GM12892 (cell line): Measurements from ENCODE around the gene PKN2.

ENCODE experiments used
- DNase-seq: peaks from one replicate; pipeline ENCODE4 v3.0.0; 2011; ENCODE audit not compliant: insufficient read length
- FAIRE-seq: peaks from 2 replicates; lab custom pipeline; 2011; peaks lifted over from hg19 to GRCh38; lab: Jason Lieb, UNC
- POLR2A ChIP-seq: IDR thresholded peaks from 2 replicates; pipeline ENCODE4 v1.6.1; 2011; ENCODE audit warnings: low read depth, low read length, control low read depth
- POLR2AphosphoS5 ChIP-seq: IDR thresholded peaks from 2 replicates; pipeline ENCODE4 v1.6.1; 2011; ENCODE audit warnings: low read depth, low read length, control low read depth
- TAF1 ChIP-seq: IDR thresholded peaks from 2 replicates; pipeline ENCODE4 v1.6.1; 2011; ENCODE audit warnings: low read depth, mild to moderate bottlenecking, control low read depth, low read length, borderline replicate concordance

Gene PKN2

DNA sequence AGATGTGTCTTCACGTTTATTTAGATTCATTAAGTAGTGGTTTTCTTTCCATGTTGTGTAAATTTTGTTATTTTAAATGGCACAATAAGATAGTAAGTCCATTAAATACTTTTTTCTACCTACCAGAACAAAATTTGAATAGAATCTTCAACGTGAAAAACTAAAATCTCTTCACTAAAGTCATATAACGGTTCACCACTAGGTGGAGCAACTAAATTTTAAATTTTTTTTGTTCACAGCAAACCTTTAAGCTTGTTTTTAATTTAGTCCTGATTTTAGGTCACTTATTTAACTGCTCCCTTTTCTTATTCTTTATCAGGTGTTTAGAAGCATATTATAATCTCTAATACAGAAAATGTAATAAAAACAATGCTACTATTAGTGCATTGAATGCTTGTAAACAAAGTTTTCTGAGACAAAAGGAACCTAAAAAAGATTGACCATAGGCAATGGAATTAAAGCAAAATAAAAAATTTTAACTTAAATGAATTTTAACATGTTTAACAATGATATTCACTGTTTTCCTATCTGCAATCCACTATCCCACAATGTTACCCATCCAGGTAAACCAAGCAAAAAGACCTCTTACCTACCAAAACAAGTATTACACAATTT, 28.3 kb upstream of the PKN2 start:
- TF ChIP-seq TAF1 (no peak), POLR2A (no peak), POLR2AphosphoS5 (no peak)
- no peak for FAIRE-seq
- no peak for DNase-seq

DNA sequence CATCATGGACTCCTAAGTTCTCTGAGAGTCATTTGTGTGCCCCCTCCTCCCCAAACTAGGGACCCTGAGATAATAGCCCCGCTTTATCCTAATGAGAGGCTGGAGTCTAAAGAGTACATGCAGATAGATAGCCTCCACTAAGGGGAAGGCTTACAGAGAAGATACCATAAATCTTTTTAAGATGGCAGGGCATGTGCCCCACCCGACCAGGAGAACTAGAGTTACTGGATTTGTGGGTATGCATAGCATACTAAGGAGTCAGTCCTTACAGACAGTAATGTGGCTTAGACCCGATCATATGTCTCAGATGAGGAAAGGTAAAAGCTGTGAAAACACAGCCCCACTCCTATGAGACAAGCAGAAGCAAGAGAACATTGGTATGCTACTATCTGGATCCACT, 25.7 kb upstream of the PKN2 start:
- DNase-seq (no peak), FAIRE-seq (no peak)
- TF ChIP-seq POLR2AphosphoS5 = no peak
- no peak for TF ChIP-seq TAF1
- no peak for TF ChIP-seq POLR2A

DNA sequence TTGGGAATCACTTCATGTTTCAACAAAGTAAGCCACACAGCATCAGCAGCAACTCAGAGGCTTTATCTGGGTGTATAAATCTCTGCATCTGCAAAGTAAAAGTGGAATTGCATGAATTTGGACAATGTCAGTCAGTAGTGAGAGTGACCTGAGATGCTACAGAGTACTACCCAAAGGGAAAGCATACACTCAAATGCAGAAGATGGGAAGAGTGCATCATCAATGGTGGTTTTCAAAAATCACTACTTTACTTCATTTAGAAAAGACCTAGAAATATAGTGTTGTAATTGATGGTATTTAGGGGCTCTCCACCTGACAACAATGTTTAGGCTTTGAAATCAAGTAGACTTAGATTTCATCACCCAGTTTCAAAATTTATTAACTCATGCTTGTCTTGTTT, 24.5 kb upstream of the PKN2 start:
- TF ChIP-seq POLR2AphosphoS5 (no peak), POLR2A (no peak), TAF1 (no peak)
- DNase-seq (no peak), FAIRE-seq (no peak)

DNA sequence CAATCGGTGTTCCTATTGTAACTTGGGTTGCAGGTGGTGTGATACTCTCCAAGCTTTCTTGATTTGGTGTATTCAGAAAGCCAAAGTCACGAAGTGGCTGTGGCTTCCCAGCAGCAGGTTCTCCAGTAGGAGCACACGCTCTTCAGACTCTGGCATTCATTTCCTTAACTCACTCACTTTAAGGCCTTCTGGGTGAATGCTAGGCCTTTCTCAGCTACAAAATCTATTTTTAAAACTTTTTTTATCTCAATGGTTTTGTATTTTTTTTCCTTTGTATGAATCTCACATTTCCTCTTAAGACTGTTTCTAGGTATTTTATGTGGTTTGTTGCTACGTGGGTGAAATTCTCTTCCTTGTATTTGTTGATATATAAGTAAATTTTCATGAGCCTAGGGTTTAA, 22.9 kb upstream of the PKN2 start:
- no peak for TF ChIP-seq POLR2AphosphoS5
- TF ChIP-seq POLR2A = no peak
- no peak for TF ChIP-seq TAF1
- no peak for FAIRE-seq
- DNase-seq = no peak

DNA sequence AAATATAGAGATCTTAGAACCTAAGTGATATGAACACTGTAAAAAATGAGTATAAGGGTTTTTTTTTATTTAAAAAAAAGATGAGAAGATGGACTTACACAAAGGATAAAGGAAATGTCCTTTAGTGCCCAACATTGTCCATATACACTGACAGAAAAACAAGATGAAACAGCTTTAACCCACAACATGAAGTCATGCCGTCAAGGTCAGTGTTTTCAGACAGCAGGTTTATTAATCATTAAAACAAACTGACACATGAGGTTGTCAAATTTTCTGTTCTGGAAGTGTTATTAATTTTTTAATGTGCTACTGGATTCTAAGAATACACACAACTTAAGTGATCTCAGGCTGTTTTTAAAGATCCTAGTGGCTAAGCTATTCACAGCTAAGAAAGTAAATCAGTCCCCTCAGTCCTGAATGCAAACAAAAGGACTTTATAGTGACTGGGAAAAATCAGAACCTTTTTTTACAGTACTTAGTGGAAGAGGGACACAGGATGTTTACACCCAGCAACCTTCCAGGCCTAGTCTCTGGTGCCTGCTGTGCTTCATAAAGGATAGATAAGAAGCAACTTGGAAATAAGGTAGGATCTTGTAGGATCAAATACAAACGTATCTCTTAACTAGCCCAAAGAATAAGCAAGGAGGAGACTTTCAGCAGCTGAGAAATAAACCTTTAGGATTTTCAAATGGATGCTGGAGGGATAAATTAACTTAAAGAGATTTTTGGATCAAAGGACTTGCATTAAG, 21.9 kb upstream of the PKN2 start:
- TF ChIP-seq POLR2AphosphoS5 (no peak), POLR2A (no peak), TAF1 (no peak)
- FAIRE-seq (no peak), DNase-seq (no peak)

DNA sequence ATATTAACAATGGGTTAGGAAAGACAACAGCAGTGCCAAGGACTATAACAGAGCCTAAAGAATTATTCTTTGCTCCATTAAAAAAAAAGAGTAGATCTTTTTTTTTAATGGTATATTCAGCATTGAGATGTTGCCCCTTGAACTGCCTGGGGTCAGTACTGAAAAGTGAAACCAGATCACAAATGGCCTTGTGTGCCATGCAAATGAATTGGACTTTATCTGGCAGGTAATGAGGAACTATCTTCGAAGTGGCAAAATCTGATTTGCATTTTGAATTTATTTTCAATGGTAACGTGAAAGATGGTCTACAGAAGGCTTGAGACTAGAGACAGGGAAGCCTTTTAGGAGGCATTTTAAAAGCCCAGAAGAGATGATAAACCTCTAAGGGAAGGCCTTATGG, 21.4 kb upstream of the PKN2 start:
- FAIRE-seq = no peak
- DNase-seq = no peak
- TF ChIP-seq POLR2AphosphoS5 = no peak
- no peak for TF ChIP-seq TAF1
- no peak for TF ChIP-seq POLR2A

DNA sequence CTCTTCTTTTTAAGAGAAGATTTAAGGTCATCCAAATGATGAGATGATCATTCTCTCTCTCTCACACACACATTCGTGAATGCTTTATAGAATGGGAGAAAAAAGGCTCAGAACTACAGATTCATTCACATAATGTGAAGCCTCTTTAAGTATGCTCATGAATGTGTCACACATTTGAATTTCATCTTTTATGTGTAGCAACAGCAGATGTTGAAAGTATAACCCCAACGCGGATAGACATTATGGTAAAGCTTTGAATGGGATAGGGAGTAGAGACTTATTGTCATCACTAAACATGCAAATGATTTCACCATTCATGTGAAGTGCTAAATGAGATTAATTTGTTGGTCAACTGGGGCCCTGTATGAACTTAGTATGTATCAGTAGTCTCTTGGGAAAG, 15.7 kb upstream of the PKN2 start:
- FAIRE-seq (peak; percentile 17), DNase-seq (no peak)
- no peak for TF ChIP-seq POLR2A

DNA sequence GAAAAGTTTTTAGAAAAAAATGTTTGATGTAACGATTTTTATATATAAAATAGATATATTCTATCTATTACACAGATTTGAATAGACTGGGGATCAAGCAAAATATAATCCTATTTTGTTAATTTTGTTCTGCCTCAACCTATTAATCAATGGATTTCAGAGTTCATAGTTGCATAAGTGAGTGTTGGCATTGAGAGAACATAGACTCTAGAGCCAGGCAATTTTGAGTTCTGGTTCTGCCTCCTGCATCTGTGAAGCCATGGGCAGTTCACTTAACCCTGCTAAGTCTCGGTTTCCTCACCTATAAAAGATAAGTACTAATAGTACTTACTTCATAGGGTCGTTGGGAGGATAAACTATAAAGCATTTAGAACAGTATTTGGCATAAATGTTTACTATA, 13.6 kb upstream of the PKN2 start:
- TF ChIP-seq TAF1 (no peak), POLR2A (no peak), POLR2AphosphoS5 (no peak)
- FAIRE-seq (no peak), DNase-seq (no peak)

DNA sequence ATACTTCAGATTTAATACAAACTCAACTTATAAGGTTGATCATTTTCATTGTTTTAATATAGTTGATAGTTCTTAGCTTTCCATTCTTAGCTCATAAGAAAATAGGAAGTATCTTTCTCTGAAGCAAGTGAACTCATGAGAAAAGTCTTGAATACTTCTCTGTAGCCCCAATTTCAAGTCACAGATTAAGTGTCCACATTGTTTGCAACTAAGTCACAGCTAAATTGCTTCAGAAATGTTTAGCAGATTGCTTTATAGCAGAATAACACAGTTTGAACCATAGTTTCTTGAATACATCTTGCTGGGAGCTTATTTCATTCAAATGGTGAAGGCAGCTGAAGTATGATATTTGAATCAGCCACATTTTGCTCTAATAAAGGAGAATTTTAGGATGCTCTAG, 10.6 kb upstream of the PKN2 start:
- FAIRE-seq (no peak), DNase-seq (no peak)
- TF ChIP-seq POLR2A (no peak), POLR2AphosphoS5 (no peak), TAF1 (no peak)

DNA sequence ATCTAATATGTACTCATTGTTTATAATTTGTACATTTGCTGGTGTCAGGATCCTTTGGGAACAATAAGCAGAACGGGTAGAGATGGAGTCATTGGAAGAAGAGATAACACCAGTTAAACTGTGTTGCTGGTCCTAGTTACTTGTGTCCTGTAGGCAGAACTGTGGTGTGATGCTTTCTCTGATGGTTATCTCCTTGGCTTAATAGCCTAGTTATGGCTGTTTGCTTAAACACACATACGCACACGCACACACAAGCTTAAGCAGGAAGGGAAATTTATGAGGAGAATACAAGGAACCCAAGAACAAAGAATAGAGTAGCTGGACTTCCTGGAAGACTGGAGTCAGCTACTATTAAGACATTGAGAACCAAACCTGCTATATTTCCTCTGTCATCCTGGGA, 5.7 kb upstream of the PKN2 start:
- FAIRE-seq = no peak
- TF ChIP-seq POLR2AphosphoS5 = no peak
- no peak for TF ChIP-seq TAF1
- TF ChIP-seq POLR2A = no peak
- no peak for DNase-seq

DNA sequence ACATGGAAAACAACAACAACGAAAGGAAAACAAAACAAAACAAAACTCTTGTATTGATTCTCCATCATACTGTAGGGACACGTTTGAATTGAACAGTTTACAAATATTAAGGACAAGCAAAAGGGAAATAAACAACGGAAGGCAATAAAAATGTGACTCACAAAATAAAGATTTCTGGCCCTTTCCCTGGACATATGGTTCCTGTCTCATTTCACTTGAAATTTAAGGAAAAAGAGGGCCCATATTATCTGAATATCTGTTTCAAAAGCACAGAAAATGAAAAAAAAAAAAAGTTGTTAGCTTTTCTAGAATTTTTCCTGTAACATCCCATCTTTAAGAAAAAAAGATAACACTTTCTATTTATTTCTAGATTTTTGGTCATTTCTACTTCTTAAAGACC, 3.6 kb upstream of the PKN2 start:
- no peak for TF ChIP-seq POLR2AphosphoS5
- no peak for TF ChIP-seq TAF1
- TF ChIP-seq POLR2A = no peak
- DNase-seq = no peak
- FAIRE-seq = no peak
